GM10266 (cell line): ENCODE results near the gene SYNDIG1.
"Not testable (repeated sequence)": the region's sequence is repeated elsewhere in the genome, so short reads cannot be mapped to it uniquely, and the experiment has no call there.

Source experiments
- DNase-seq: peaks from one replicate; pipeline ENCODE4 v3.0.0; 2012; ENCODE audit errors: extremely low spot score
- TF ChIP-seq, protein P1 (sequence below): IDR thresholded peaks from 2 replicates; pipeline ENCODE4 v1.5.1; 2012; ENCODE audit warnings: mild to moderate bottlenecking, low read depth; ENCODE audit not compliant: control insufficient read depth, insufficient read depth; ENCODE audit errors: missing control alignments

The SYNDIG1 gene

GRCh38 chr20:24620937-24621519, 151.6 kb downstream of the SYNDIG1 start:
- TF ChIP-seq, protein P1, sequence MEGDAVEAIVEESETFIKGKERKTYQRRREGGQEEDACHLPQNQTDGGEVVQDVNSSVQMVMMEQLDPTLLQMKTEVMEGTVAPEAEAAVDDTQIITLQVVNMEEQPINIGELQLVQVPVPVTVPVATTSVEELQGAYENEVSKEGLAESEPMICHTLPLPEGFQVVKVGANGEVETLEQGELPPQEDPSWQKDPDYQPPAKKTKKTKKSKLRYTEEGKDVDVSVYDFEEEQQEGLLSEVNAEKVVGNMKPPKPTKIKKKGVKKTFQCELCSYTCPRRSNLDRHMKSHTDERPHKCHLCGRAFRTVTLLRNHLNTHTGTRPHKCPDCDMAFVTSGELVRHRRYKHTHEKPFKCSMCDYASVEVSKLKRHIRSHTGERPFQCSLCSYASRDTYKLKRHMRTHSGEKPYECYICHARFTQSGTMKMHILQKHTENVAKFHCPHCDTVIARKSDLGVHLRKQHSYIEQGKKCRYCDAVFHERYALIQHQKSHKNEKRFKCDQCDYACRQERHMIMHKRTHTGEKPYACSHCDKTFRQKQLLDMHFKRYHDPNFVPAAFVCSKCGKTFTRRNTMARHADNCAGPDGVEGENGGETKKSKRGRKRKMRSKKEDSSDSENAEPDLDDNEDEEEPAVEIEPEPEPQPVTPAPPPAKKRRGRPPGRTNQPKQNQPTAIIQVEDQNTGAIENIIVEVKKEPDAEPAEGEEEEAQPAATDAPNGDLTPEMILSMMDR = no peak
- DNase-seq = no peak

- no peak for DNase-seq
- TF ChIP-seq, protein P1 = no peak
Measured at GRCh38 chr20:24622856-24623255, 153.4 kb downstream of the SYNDIG1 start.

GRCh38 chr20:24626141-24626540, 156.7 kb downstream of the SYNDIG1 start:
- not testable (repeated sequence) for DNase-seq

GRCh38 chr20:24627291-24627690, 157.9 kb downstream of the SYNDIG1 start:
- no peak for DNase-seq
- TF ChIP-seq, protein P1 = no peak

GRCh38 chr20:24627926-24628325, 158.5 kb downstream of the SYNDIG1 start:
- TF ChIP-seq, protein P1 = no peak
- no peak for DNase-seq

GRCh38 chr20:24628985-24629384, 159.6 kb downstream of the SYNDIG1 start:
- DNase-seq = no peak
- TF ChIP-seq, protein P1 = no peak

- no peak for DNase-seq
- TF ChIP-seq, protein P1 = no peak
Measured at GRCh38 chr20:24629668-24630067, 160.2 kb downstream of the SYNDIG1 start.
